HepG2 (cell line): ENCODE measurements around the gene CCM2L. TPM values are rescaled to one million over a fixed set of nuclear protein-coding genes. Genes with fewer than 3 reads are reported as not detected.

Experiments used
- ATF7 ChIP-seq, 2 experiments: fragments of 450-650 bp in 1 of 2; sonication (generic) in 1 of 2; formaldehyde crosslinking in 1 of 2; IDR thresholded peaks; 2 replicates each; pipeline versions ENCODE4 v1.4.0 to v1.6.1; 2016 to 2020; ENCODE audit warnings: antibody characterized with exemption in 1 of 2, mild to moderate bottlenecking in 1 of 2, missing genetic modification reagents in 1 of 2
- HNRNPL ChIP-seq: fragments of 200-400 bp; formaldehyde crosslinking; IDR thresholded peaks from 2 replicates; pipeline ENCODE4 v1.6.1; 2017; ENCODE audit warnings: mild to moderate bottlenecking, low read depth, low read length
- KAT7 ChIP-seq: IDR thresholded peaks from 2 replicates; pipeline ENCODE4 v1.6.1; 2018; ENCODE audit warnings: borderline replicate concordance, missing compliant biosample characterization
- RXRA ChIP-seq: sonication (generic); formaldehyde crosslinking; IDR thresholded peaks from 2 replicates; pipeline ENCODE4 v1.5.1; 2020; ENCODE audit warnings: missing genetic modification reagents
- SIX1 ChIP-seq: sonication (generic); formaldehyde crosslinking; IDR thresholded peaks from 2 replicates; pipeline ENCODE4 v1.4.0; 2020; ENCODE audit warnings: missing genetic modification reagents, borderline replicate concordance
- SMC3 ChIP-seq: IDR thresholded peaks from 2 replicates; pipeline ENCODE4 v1.6.1; 2011; ENCODE audit warnings: low read length, improper control_type of control experiment
- TGIF2 ChIP-seq: IDR thresholded peaks from 2 replicates; pipeline ENCODE4 v1.6.1; 2016; ENCODE audit warnings: control low read depth, missing compliant biosample characterization
- ZBED4 ChIP-seq: sonication (generic); formaldehyde crosslinking; IDR thresholded peaks from 2 replicates; pipeline ENCODE4 v1.4.0; 2020; ENCODE audit warnings: missing genetic modification reagents, borderline replicate concordance
- ZNF136 ChIP-seq: sonication (generic); formaldehyde crosslinking; IDR thresholded peaks from 2 replicates; pipeline ENCODE4 v1.8.1; 2022; ENCODE audit warnings: low read depth, mild to moderate bottlenecking, moderate library complexity, missing genetic modification reagents
- ZNF281 ChIP-seq: sonication (generic); formaldehyde crosslinking; IDR thresholded peaks from 2 replicates; pipeline ENCODE4 v1.4.0; 2020; ENCODE audit warnings: missing genetic modification reagents, borderline replicate concordance
- ZNF335 ChIP-seq: sonication (generic); formaldehyde crosslinking; IDR thresholded peaks from 2 replicates; pipeline ENCODE4 v1.4.0; 2020; ENCODE audit warnings: missing genetic modification reagents
- ZNF34 ChIP-seq: sonication (generic); formaldehyde crosslinking; IDR thresholded peaks from 2 replicates; pipeline ENCODE4 v1.4.0; 2020; ENCODE audit warnings: mild to moderate bottlenecking, missing genetic modification reagents, borderline replicate concordance
- ZNF556 ChIP-seq: sonication (generic); formaldehyde crosslinking; IDR thresholded peaks from 2 replicates; pipeline ENCODE4 v1.4.0; 2020; ENCODE audit warnings: mild to moderate bottlenecking, missing genetic modification reagents, borderline replicate concordance
- polyA plus RNA-seq, 8 experiments: library from polyadenylated mRNA; depleted of rRNA in 3 of 8; stranded (reverse) in 7 of 8; unstranded in 1 of 8; fragments of >200 nt; fragmentation: Illumina TruSeq in 4 of 8; extraction: Trizol in 4 of 8; gene quantifications; 2 replicates each; pipeline versions ENCODE4 v1.2.1 to v1.2.3, GENCODE V29; 2011 to 2016; ENCODE audit warnings: low read depth in 4 of 8, missing spikeins in 1 of 8, mixed read lengths in 1 of 8; ENCODE audit not compliant: insufficient read depth in 1 of 8
- total RNA-seq, 5 experiments: library from RNA; depleted of rRNA; stranded (reverse); fragments of >200 nt; fragmentation: Illumina TruSeq; extraction: Trizol; gene quantifications; 2 replicates each; pipeline ENCODE4 v1.2.3, GENCODE V29; 2016; ENCODE audit warnings: low read depth in 1 of 5
- TF ChIP-seq, protein P1 (sequence below): sonication (generic); formaldehyde crosslinking; conservative IDR thresholded peaks from 2 replicates; pipeline ENCODE4 v1.4.0; 2020; ENCODE audit warnings: missing genetic modification reagents
- TF ChIP-seq, protein P2 (sequence below): sonication (generic); formaldehyde crosslinking; IDR thresholded peaks from 2 replicates; pipeline ENCODE4 v1.5.0; 2020; ENCODE audit warnings: missing genetic modification reagents, mild to moderate bottlenecking, borderline replicate concordance
- TF ChIP-seq, protein P3 (sequence below): sonication (generic); formaldehyde crosslinking; IDR thresholded peaks from 2 replicates; pipeline ENCODE4 v1.9.0; 2021; ENCODE audit warnings: missing genetic modification reagents, borderline replicate concordance
- TF ChIP-seq, protein P4 (sequence below): sonication (generic); formaldehyde crosslinking; IDR thresholded peaks from 2 replicates; pipeline ENCODE4 v1.4.0; 2020; ENCODE audit warnings: mild to moderate bottlenecking, missing genetic modification reagents

The CCM2L gene
- total and polyA plus RNA-seq, 2 of the 13 experiments (the other 11 are each of a cell fraction or from before 2014, with no cell fraction given) = 0.15 TPM; not detected in 1

DNA sequence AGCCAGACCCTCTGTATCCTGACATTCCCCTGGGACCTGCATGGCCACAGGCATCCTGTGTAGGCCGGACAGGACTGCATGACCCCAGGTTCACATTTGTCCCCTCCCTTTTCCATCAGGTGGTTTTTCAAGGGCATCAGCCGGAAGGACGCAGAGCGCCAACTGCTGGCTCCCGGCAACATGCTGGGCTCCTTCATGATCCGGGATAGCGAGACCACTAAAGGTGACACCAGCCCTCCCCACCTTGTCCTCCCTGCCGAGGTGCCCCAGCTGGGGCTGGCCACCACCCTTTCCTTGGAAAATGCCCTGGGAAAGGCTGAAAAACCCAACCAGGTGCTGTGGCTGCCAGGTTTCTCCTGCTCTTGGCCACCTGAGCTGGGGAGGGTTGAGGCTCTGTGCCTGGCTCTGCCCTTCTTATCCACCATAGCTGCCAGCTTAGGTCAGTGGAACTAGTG lies 69.4 kb downstream of the CCM2L start (continued):
- TF ChIP-seq KAT7 = no peak
- TF ChIP-seq, protein P1, sequence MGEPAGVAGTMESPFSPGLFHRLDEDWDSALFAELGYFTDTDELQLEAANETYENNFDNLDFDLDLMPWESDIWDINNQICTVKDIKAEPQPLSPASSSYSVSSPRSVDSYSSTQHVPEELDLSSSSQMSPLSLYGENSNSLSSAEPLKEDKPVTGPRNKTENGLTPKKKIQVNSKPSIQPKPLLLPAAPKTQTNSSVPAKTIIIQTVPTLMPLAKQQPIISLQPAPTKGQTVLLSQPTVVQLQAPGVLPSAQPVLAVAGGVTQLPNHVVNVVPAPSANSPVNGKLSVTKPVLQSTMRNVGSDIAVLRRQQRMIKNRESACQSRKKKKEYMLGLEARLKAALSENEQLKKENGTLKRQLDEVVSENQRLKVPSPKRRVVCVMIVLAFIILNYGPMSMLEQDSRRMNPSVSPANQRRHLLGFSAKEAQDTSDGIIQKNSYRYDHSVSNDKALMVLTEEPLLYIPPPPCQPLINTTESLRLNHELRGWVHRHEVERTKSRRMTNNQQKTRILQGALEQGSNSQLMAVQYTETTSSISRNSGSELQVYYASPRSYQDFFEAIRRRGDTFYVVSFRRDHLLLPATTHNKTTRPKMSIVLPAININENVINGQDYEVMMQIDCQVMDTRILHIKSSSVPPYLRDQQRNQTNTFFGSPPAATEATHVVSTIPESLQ (CRISPR knock-in tag) = no peak
- TF ChIP-seq ZNF335 (CRISPR knock-in tag) = no peak
- TF ChIP-seq SMC3 = no peak
- no peak for TF ChIP-seq ATF7 (IDR thresholded peaks at IDR 0.05)
- TF ChIP-seq ATF7 (CRISPR knock-in tag; IDR thresholded peaks at IDR 0.05) = no peak
- no peak for TF ChIP-seq ZNF34
- no peak for TF ChIP-seq TGIF2
- TF ChIP-seq, protein P2, sequence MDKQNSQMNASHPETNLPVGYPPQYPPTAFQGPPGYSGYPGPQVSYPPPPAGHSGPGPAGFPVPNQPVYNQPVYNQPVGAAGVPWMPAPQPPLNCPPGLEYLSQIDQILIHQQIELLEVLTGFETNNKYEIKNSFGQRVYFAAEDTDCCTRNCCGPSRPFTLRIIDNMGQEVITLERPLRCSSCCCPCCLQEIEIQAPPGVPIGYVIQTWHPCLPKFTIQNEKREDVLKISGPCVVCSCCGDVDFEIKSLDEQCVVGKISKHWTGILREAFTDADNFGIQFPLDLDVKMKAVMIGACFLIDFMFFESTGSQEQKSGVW (CRISPR knock-in tag) = no peak
- no peak; the same call in 1 of the 2 replicates for TF ChIP-seq ZNF556 (CRISPR knock-in tag)
- TF ChIP-seq, protein P3, sequence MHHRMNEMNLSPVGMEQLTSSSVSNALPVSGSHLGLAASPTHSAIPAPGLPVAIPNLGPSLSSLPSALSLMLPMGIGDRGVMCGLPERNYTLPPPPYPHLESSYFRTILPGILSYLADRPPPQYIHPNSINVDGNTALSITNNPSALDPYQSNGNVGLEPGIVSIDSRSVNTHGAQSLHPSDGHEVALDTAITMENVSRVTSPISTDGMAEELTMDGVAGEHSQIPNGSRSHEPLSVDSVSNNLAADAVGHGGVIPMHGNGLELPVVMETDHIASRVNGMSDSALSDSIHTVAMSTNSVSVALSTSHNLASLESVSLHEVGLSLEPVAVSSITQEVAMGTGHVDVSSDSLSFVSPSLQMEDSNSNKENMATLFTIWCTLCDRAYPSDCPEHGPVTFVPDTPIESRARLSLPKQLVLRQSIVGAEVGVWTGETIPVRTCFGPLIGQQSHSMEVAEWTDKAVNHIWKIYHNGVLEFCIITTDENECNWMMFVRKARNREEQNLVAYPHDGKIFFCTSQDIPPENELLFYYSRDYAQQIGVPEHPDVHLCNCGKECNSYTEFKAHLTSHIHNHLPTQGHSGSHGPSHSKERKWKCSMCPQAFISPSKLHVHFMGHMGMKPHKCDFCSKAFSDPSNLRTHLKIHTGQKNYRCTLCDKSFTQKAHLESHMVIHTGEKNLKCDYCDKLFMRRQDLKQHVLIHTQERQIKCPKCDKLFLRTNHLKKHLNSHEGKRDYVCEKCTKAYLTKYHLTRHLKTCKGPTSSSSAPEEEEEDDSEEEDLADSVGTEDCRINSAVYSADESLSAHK (CRISPR knock-in tag) = no peak
- no peak for TF ChIP-seq ZBED4 (CRISPR knock-in tag)
- TF ChIP-seq, protein P4, sequence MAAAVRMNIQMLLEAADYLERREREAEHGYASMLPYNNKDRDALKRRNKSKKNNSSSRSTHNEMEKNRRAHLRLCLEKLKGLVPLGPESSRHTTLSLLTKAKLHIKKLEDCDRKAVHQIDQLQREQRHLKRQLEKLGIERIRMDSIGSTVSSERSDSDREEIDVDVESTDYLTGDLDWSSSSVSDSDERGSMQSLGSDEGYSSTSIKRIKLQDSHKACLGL = no peak
- TF ChIP-seq HNRNPL = no peak
- no peak for TF ChIP-seq SIX1 (CRISPR knock-in tag)
- TF ChIP-seq ZNF136 (CRISPR knock-in tag) = no peak
- peak; percentile 72 for TF ChIP-seq RXRA (CRISPR knock-in tag)
- TF ChIP-seq ZNF281 (CRISPR knock-in tag) = no peak
